Stimulated activated CD4-positive, alpha-beta T cell treated with anti-CD3 and anti-CD28 coated beads, Interleukin-12 subunit alpha, Interleukin-12 subunit beta, amount 100 ng/mL, for 4 hours (primary cell): ENCODE results near the gene SIGLEC6.

Source experiments
- DNase-seq: peaks from one replicate; pipeline ENCODE4 v3.0.0-alpha.2; 2020

SIGLEC6 gene

DNA sequence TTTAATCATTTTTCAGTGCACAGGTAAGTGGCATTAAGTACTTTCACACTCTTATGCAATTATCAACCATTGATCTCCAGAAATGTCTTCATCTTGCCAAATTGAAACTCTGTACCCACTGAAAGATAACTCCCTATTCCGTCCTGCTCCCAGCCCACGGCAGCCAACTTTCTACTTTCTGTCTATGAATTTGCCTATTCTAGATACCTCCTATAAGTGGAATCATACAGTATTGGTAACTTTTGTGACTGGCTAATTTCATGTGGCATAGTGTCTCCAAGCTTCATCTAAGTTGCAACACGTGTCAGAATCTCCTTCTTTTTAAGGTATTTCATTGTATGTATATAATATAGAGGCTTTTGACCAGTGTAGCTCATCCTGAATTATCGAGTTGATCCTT, 58.9 kb downstream of the SIGLEC6 start:
- DNase-seq = no peak

- DNase-seq = no peak
Measured at GRCh38 chr19:51471527-51471926, 59.9 kb downstream of the SIGLEC6 start.

- no peak for DNase-seq
Measured at GRCh38 chr19:51470966-51471365, 60.5 kb downstream of the SIGLEC6 start.

- DNase-seq = no peak
Measured at GRCh38 chr19:51469629-51470028, 61.8 kb downstream of the SIGLEC6 start.

DNA sequence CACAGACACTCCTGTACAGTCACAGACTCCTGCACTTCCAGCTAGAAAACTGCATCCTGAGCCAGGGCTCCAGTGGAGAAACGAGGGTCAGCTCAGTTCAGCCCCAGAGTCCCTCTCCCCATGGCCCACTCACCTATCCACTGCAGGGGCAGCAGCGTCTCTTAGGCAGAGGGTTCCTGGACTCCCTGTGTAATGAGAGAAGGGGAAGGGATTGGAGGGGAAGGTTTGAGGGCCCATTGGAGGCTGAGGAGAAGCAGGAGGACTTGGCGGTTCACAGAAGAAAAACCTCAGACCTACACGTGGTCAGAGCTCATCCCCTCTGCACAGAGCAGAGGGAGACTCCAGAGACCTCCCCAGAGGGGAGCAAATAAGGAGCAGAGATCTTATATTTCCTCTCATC, 62.3 kb downstream of the SIGLEC6 start:
- no peak for DNase-seq

DNA sequence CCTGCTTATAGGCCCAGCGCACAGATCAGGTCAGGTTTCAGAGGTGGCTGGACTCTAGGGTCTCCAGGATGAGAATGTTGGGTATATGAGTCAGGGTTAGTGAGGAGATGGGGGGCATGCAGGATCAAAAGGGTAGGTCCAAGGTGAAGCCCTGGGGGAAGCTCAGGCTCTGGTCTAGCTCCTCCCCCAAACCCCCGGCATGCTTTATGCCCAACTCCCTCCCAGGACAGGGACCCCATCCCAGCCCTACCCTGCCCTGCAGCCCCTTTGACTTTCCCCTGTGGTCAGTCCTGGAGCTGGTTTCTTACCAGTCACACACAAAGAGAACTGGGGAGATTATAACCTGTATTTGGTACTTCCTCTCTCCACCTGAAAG, 62.9 kb downstream of the SIGLEC6 start:
- DNase-seq = no peak

- no peak for DNase-seq
Measured at GRCh38 chr19:51467864-51468544, 63.5 kb downstream of the SIGLEC6 start.
